NCI-H187 (cell line): Measurements from ENCODE around the gene CCL5.

ENCODE experiments used
- DNase-seq, 2 experiments: peaks; one replicate each; lab custom pipeline; 2025; lab: John Stamatoyannopoulos, UW

CCL5 gene

GRCh38 chr17:35867574-35867973 is 12.6 kb downstream of the CCL5 start:
- no peak for DNase-seq

- no peak for DNase-seq
Observed at GRCh38 chr17:35866341-35866950, 13.7 kb downstream of the CCL5 start.

- DNase-seq = no peak
Observed at GRCh38 chr17:35865412-35866340, 14.5 kb downstream of the CCL5 start.

GRCh38 chr17:35864853-35865252 is 15.3 kb downstream of the CCL5 start:
- DNase-seq = no peak

GRCh38 chr17:35856603-35857002 is 23.6 kb downstream of the CCL5 start:
- DNase-seq = no peak

GRCh38 chr17:35855965-35856364 is 24.2 kb downstream of the CCL5 start:
- DNase-seq = no peak

GRCh38 chr17:35849469-35850348 is 30.5 kb downstream of the CCL5 start:
- peak in 1 of 2 experiments; percentile 6 for DNase-seq

- DNase-seq = no peak
Observed at GRCh38 chr17:35847633-35848373, 32.4 kb downstream of the CCL5 start.

GRCh38 chr17:35847006-35847405 is 33.2 kb downstream of the CCL5 start:
- no peak for DNase-seq

GRCh38 chr17:35846055-35846809 is 33.9 kb downstream of the CCL5 start:
- no peak for DNase-seq

GRCh38 chr17:35844547-35844946 is 35.6 kb downstream of the CCL5 start:
- DNase-seq = no peak

- no peak for DNase-seq
Observed at GRCh38 chr17:35843698-35844097, 36.5 kb downstream of the CCL5 start.

GRCh38 chr17:35842239-35842638 is 37.9 kb downstream of the CCL5 start:
- DNase-seq = no peak

- DNase-seq = no peak
Observed at GRCh38 chr17:35841505-35841904, 38.7 kb downstream of the CCL5 start.

- no peak for DNase-seq
Observed at GRCh38 chr17:35841101-35841500, 39.1 kb downstream of the CCL5 start.

GRCh38 chr17:35825206-35825605 is 55.0 kb downstream of the CCL5 start:
- DNase-seq = no peak
